Neural progenitor cell (in vitro differentiated cells): ENCODE measurements around the gene IL3RA. TPM values are rescaled to one million over a fixed set of nuclear protein-coding genes. Genes with fewer than 3 reads are reported as not detected.

Source experiments
- DNase-seq: peaks from one replicate; pipeline ENCODE4 v3.0.0-alpha.2; 2016; ENCODE audit warnings: low spot score
- H2AFZ ChIP-seq: fragments of 200-600 bp; sonication (generic); replicated peaks from 2 replicates; pipeline ENCODE4 v1.6.1; 2016; ENCODE audit warnings: antibody characterized with exemption
- H3F3A ChIP-seq: fragments of 200-600 bp; sonication (generic); 2 replicates; pipeline ENCODE4 v1.6.1; 2016; ENCODE audit warnings: antibody characterized with exemption, low read depth
- H3K27ac ChIP-seq: fragments of 200-600 bp; sonication (generic); 2 replicates; pipeline ENCODE4 v1.5.1; 2016; ENCODE audit warnings: mild to moderate bottlenecking
- H3K27me3 ChIP-seq: fragments of 200-600 bp; sonication (generic); 2 replicates; pipeline ENCODE4 v1.6.1; 2016; ENCODE audit warnings: mild to moderate bottlenecking, moderate library complexity
- H3K36me3 ChIP-seq: fragments of 200-600 bp; sonication (generic); 2 replicates; pipeline ENCODE4 v1.5.1; 2016
- H3K4me1 ChIP-seq: fragments of 200-600 bp; sonication (generic); 2 replicates; pipeline ENCODE4 v1.6.1; 2016; ENCODE audit warnings: mixed run types
- H3K4me2 ChIP-seq: fragments of 200-600 bp; sonication (generic); 2 replicates; pipeline ENCODE4 v1.6.1; 2016
- H3K4me3 ChIP-seq: fragments of 200-600 bp; sonication (generic); 2 replicates; pipeline ENCODE4 v1.5.1; 2016
- H3K79me2 ChIP-seq: fragments of 200-600 bp; sonication (generic); 2 replicates; pipeline ENCODE4 v1.6.1; 2016; ENCODE audit warnings: low read depth
- H3K9ac ChIP-seq: fragments of 200-600 bp; sonication (generic); 2 replicates; pipeline ENCODE4 v1.6.1; 2016
- H3K9me3 ChIP-seq: fragments of 200-600 bp; sonication (generic); 2 replicates; pipeline ENCODE4 v1.5.1; 2016; ENCODE audit warnings: low read depth
- H4K20me1 ChIP-seq: fragments of 200-600 bp; sonication (generic); 2 replicates; pipeline ENCODE4 v1.6.1; 2016; ENCODE audit warnings: low read depth
- H3K27ac Mint-ChIP-seq: 3 replicates; pipeline ENCODE4 v1.8.0; 2021; ENCODE audit warnings: mixed read lengths
- H3K27me3 Mint-ChIP-seq: 2 replicates; pipeline ENCODE4 v1.8.0; 2022; ENCODE audit warnings: low read depth, mild to moderate bottlenecking, inconsistent platforms, moderate library complexity, mixed read lengths; ENCODE audit not compliant: insufficient read depth
- H3K36me3 Mint-ChIP-seq: 3 replicates; pipeline ENCODE4 v1.8.0; 2021; ENCODE audit warnings: mixed read lengths
- H3K4me1 Mint-ChIP-seq: 3 replicates; pipeline ENCODE4 v1.8.0; 2021; ENCODE audit warnings: mixed read lengths
- H3K4me3 Mint-ChIP-seq: 3 replicates; pipeline ENCODE4 v1.8.0; 2021; ENCODE audit warnings: mild to moderate bottlenecking, moderate library complexity, mixed read lengths
- H3K9me3 Mint-ChIP-seq: 3 replicates; pipeline ENCODE4 v1.8.0; 2020; ENCODE audit warnings: mixed read lengths
- EZH2 ChIP-seq: fragments of 200-600 bp; sonication (generic); IDR thresholded peaks from 2 replicates; pipeline ENCODE4 v1.6.1; 2017; ENCODE audit warnings: antibody characterized with exemption, mild to moderate bottlenecking, moderate library complexity
- EZH2phosphoT487 ChIP-seq: fragments of 200-600 bp; sonication (generic); IDR thresholded peaks from 2 replicates; pipeline ENCODE4 v1.6.1; 2017; ENCODE audit warnings: antibody characterized with exemption
- total RNA-seq: library from RNA; depleted of rRNA; stranded (reverse); fragments of >200 nt; gene quantifications from 2 replicates; pipeline ENCODE4 v1.2.3, GENCODE V29; 2015; ENCODE audit warnings: low replicate concordance
- TF ChIP-seq, protein P1 (sequence below): fragments of 200-600 bp; sonication (generic); IDR thresholded peaks from 2 replicates; pipeline ENCODE4 v1.5.1; 2017; ENCODE audit warnings: antibody characterized with exemption, mild to moderate bottlenecking

The IL3RA gene
- total RNA-seq, 1 donor from 2014 or later: not detected

DNA sequence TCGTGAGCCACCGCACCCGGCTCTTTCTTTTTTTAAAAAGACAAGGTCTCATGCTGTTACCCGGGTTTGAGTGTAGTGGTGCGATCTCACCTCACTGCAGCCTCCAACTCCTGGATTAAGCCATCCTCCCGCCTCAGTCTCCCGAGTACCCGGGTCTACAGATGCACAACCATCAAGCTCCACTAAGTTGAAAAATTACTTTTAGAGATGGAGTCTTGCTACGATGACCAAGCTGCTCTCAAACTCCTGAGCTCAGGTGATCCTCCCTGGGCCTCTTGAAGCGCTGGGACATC, 53.4 kb downstream of the IL3RA start:
- Mint-ChIP-seq H3K4me3 (no peak overlapping the region), H3K9me3 (no peaks in the 10 kb centered on the region), H3K27me3 (peaks cover 7% of the 10 kb centered on the region), H3K4me1 (peaks cover 23% of the 10 kb centered on the region), H3K27ac (no peak overlapping the region), H3K36me3 (peaks cover 27% of the 10 kb centered on the region)
- Histone ChIP-seq H3K36me3 (peaks cover 6% of the 10 kb centered on the region), H2AFZ (no peak overlapping the region), H3K27ac (no peak overlapping the region), H3F3A (peaks cover 33% of the 10 kb centered on the region), H3K9ac (no peak overlapping the region), H3K4me3 (no peak overlapping the region), H3K4me1 (peaks cover 19% of the 10 kb centered on the region), H3K27me3 (no peaks in the 10 kb centered on the region), H3K9me3 (no peaks in the 10 kb centered on the region), H3K79me2 (peaks cover 69% of the 10 kb centered on the region), H4K20me1 (peaks cover 61% of the 10 kb centered on the region), H3K4me2 (no peak overlapping the region)
- no peak for DNase-seq
- TF ChIP-seq EZH2phosphoT487 (no peak), EZH2 (no peak)
- TF ChIP-seq, protein P1, sequence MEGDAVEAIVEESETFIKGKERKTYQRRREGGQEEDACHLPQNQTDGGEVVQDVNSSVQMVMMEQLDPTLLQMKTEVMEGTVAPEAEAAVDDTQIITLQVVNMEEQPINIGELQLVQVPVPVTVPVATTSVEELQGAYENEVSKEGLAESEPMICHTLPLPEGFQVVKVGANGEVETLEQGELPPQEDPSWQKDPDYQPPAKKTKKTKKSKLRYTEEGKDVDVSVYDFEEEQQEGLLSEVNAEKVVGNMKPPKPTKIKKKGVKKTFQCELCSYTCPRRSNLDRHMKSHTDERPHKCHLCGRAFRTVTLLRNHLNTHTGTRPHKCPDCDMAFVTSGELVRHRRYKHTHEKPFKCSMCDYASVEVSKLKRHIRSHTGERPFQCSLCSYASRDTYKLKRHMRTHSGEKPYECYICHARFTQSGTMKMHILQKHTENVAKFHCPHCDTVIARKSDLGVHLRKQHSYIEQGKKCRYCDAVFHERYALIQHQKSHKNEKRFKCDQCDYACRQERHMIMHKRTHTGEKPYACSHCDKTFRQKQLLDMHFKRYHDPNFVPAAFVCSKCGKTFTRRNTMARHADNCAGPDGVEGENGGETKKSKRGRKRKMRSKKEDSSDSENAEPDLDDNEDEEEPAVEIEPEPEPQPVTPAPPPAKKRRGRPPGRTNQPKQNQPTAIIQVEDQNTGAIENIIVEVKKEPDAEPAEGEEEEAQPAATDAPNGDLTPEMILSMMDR: no peak

DNA sequence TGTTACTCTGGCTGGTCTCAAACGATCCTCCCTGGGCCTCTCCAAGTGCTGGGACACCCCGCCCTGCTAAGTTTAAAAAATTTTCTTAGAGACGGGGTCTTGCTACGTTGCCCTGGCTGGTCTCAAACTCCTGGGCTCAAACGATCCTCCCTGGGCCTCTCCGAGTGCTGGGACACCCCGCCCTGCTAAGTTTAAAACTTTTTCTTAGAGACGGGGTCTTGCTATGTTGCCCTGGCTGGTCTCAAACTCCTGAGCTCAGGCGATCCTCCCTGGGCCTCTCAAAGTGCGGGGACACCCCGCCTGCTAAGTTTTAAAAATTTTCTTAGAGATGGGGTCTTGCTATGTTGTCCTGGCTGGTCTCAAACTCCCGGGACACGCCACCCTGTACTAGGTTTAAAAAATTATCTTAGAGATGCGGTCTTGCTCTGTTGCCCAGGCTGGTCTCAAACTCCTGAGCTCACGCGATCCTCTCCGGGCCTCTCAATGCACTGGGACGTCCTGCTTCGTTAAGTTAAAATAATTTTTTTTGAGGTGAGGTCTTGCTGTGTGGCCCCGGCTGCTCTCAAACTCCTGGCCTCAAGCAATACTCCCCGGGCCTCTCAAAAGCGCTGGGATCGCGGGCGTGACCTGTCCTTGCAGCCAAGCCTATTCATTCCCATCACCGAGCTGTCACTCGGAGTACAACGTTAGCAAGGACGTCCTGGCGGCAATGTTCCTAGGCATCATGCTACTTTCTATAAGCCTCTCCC, 54.2 kb downstream of the IL3RA start:
- peaks cover 6% of the 10 kb centered on the region for H3K36me3 ChIP-seq
- Mint-ChIP-seq H3K4me1 (peaks cover 29% of the 10 kb centered on the region), H3K27me3 (peaks cover 7% of the 10 kb centered on the region), H3K4me3 (peak overlapping the region; percentile 92), H3K27ac (no peak overlapping the region), H3K36me3 (peaks cover 32% of the 10 kb centered on the region), H3K9me3 (no peaks in the 10 kb centered on the region)
- H4K20me1 ChIP-seq: peaks cover 60% of the 10 kb centered on the region
- peak overlapping the region; percentile 99 for H3K4me2 ChIP-seq
- H3K79me2 ChIP-seq: peaks cover 78% of the 10 kb centered on the region
- TF ChIP-seq EZH2: no peak
- TF ChIP-seq, protein P1: no peak
- TF ChIP-seq EZH2phosphoT487: no peak
- H3K4me1 ChIP-seq: peaks cover 19% of the 10 kb centered on the region
- no peak overlapping the region for H3K27ac ChIP-seq
- no peaks in the 10 kb centered on the region for H3K27me3 ChIP-seq
- DNase-seq: peak; percentile 36
- H3F3A ChIP-seq: peaks cover 31% of the 10 kb centered on the region
- no peaks in the 10 kb centered on the region for H3K9me3 ChIP-seq
- peak overlapping the region; percentile 47 for H3K9ac ChIP-seq
- no peak overlapping the region for H2AFZ ChIP-seq
- H3K4me3 ChIP-seq: peak overlapping the region; percentile 92

DNA sequence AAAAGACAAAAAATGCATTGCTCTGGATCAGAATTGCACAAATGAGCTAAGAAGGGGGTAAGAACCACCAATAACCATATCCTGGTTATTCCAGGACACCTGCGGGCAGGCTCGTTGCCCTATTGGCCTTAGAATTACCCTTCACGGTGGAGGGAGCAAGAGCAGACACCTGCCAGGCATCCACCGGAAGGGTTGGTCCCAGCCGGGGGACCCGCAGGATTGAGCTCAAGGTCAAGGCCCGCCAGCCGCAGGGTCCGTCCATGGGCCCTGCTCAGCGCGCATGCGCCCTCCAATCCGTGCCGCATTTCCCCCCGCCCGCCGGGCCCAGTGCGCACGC, 54.8 kb downstream of the IL3RA start:
- Histone ChIP-seq H3K36me3 (peaks cover 6% of the 10 kb centered on the region), H3K4me3 (peak overlapping the region; percentile 92), H3K27ac (no peak overlapping the region), H3K9me3 (no peaks in the 10 kb centered on the region), H3K4me1 (peaks cover 19% of the 10 kb centered on the region), H3K9ac (peak overlapping the region; percentile 47), H2AFZ (no peak overlapping the region), H3K27me3 (no peaks in the 10 kb centered on the region), H3K79me2 (peaks cover 80% of the 10 kb centered on the region), H3K4me2 (peak overlapping the region; percentile 99), H3F3A (peaks cover 29% of the 10 kb centered on the region), H4K20me1 (peaks cover 60% of the 10 kb centered on the region)
- Mint-ChIP-seq H3K36me3 (peaks cover 36% of the 10 kb centered on the region), H3K9me3 (no peaks in the 10 kb centered on the region), H3K4me1 (peaks cover 32% of the 10 kb centered on the region), H3K27me3 (peaks cover 6% of the 10 kb centered on the region), H3K4me3 (peak overlapping the region; percentile 92), H3K27ac (no peak overlapping the region)
- TF ChIP-seq EZH2phosphoT487 (no peak), EZH2 (no peak)
- TF ChIP-seq, protein P1: no peak
- DNase-seq: peak; percentile 91
